HEK293T (cell line): Measurements from ENCODE around the gene SYT12.

ENCODE experiments used
- CTBP1 ChIP-seq: fragments of 450-650 bp; IDR thresholded peaks from 2 replicates; pipeline ENCODE4 v1.6.1; 2016; ENCODE audit warnings: borderline replicate concordance
- FOXM1 ChIP-seq: fragments of 450-650 bp; IDR thresholded peaks from 2 replicates; pipeline ENCODE4 v1.6.1; 2017; ENCODE audit warnings: mild to moderate bottlenecking, borderline replicate concordance
- SP1 ChIP-seq: fragments of 450-650 bp; IDR thresholded peaks from 2 replicates; pipeline ENCODE4 v1.6.1; 2017

GRCh38 chr11:67033661-67034166 lies 10.8 kb downstream of the SYT12 start:
- TF ChIP-seq SP1 (no peak), FOXM1 (no peak), CTBP1 (no peak)
